Measurements from ENCODE around the gene OR5K4.
"Not testable (repeated sequence)": the region's sequence is repeated elsewhere in the genome, so short reads cannot be mapped to it uniquely, and the experiment has no call there.

OR5K4 gene

GRCh38 chr3:98367464-98368246 is 14.0 kb downstream of the OR5K4 start:
- no peaks in the 10 kb centered on the region for H4K20me1 ChIP-seq
- H3K36me3 ChIP-seq = no peaks in the 10 kb centered on the region
- no peak overlapping the region for H3K9ac ChIP-seq
- no peak overlapping the region for H3K4me3 ChIP-seq
- H3K4me2 ChIP-seq = no peak overlapping the region
- H3K9me3 ChIP-seq = no peaks in the 10 kb centered on the region
- no peak overlapping the region for H3K27ac ChIP-seq
- no peak for TF ChIP-seq Cebpa-rat (IDR thresholded peaks at IDR 0.05)
- no peaks in the 10 kb centered on the region for H3K27me3 ChIP-seq
- H3K4me1 ChIP-seq = no peaks in the 10 kb centered on the region

GRCh38 chr3:98371186-98371585 is 17.5 kb downstream of the OR5K4 start:
- H3K36me3 ChIP-seq = no peaks in the 10 kb centered on the region
- no peak overlapping the region for H3K9ac ChIP-seq
- no peaks in the 10 kb centered on the region for H3K27me3 ChIP-seq
- H3K4me2 ChIP-seq = no peak overlapping the region
- H4K20me1 ChIP-seq = no peaks in the 10 kb centered on the region
- no peak for TF ChIP-seq Cebpa-rat (IDR thresholded peaks at IDR 0.05)
- H3K27ac ChIP-seq = no peak overlapping the region
- H3K9me3 ChIP-seq = no peaks in the 10 kb centered on the region
- no peaks in the 10 kb centered on the region for H3K4me1 ChIP-seq
- H3K4me3 ChIP-seq = no peak overlapping the region

- Histone ChIP-seq H3K9me3 (no peaks in the 10 kb centered on the region), H3K4me1 (no peaks in the 10 kb centered on the region), H3K4me3 (no peak overlapping the region), H3K36me3 (no peaks in the 10 kb centered on the region), H3K9ac (no peak overlapping the region), H3K4me2 (no peak overlapping the region), H4K20me1 (no peaks in the 10 kb centered on the region), H3K27ac (no peak overlapping the region), H3K27me3 (no peaks in the 10 kb centered on the region)
- TF ChIP-seq Cebpa-rat (IDR thresholded peaks at IDR 0.05) = no peak
Measured at GRCh38 chr3:98371853-98372252, 18.2 kb downstream of the OR5K4 start.

- Histone ChIP-seq H3K27ac (no peak overlapping the region), H3K9ac (no peak overlapping the region), H3K4me3 (no peak overlapping the region), H3K4me1 (no peaks in the 10 kb centered on the region), H3K27me3 (no peaks in the 10 kb centered on the region), H3K36me3 (no peaks in the 10 kb centered on the region), H3K9me3 (no peaks in the 10 kb centered on the region), H4K20me1 (no peaks in the 10 kb centered on the region), H3K4me2 (no peak overlapping the region)
- TF ChIP-seq Cebpa-rat (IDR thresholded peaks at IDR 0.05) = no peak
Measured at GRCh38 chr3:98372445-98372844, 18.8 kb downstream of the OR5K4 start.

- H3K4me1 ChIP-seq = no peaks in the 10 kb centered on the region
- no peak overlapping the region for H3K9ac ChIP-seq
- H3K27ac ChIP-seq = no peak overlapping the region
- H3K4me3 ChIP-seq = no peak overlapping the region
- no peaks in the 10 kb centered on the region for H4K20me1 ChIP-seq
- no peak overlapping the region for H3K4me2 ChIP-seq
- H3K9me3 ChIP-seq = no peaks in the 10 kb centered on the region
- no peaks in the 10 kb centered on the region for H3K36me3 ChIP-seq
- H3K27me3 ChIP-seq = no peaks in the 10 kb centered on the region
- TF ChIP-seq Cebpa-rat (IDR thresholded peaks at IDR 0.05) = no peak
Measured at GRCh38 chr3:98376631-98377030, 23.0 kb downstream of the OR5K4 start.

- H4K20me1 ChIP-seq = no peaks in the 10 kb centered on the region
- no peak overlapping the region for H3K9ac ChIP-seq
- H3K4me1 ChIP-seq = no peaks in the 10 kb centered on the region
- no peak overlapping the region for H3K27ac ChIP-seq
- TF ChIP-seq Cebpa-rat (IDR thresholded peaks at IDR 0.05) = no peak
- H3K9me3 ChIP-seq = no peaks in the 10 kb centered on the region
- no peaks in the 10 kb centered on the region for H3K36me3 ChIP-seq
- H3K4me3 ChIP-seq = no peak overlapping the region
- no peak overlapping the region for H3K4me2 ChIP-seq
- H3K27me3 ChIP-seq = no peaks in the 10 kb centered on the region
Measured at GRCh38 chr3:98388147-98388546, 34.5 kb downstream of the OR5K4 start.

- Histone ChIP-seq H3K9me3 (no peaks in the 10 kb centered on the region), H3K27ac (no peak within 1 kb of the TSS), H3K27me3 (no peaks in the 10 kb centered on the region), H4K20me1 (no peaks in the 10 kb centered on the region), H3K4me3 (no peak within 1 kb of the TSS), H3K4me1 (no peaks in the 10 kb centered on the region), H3K4me2 (no peak within 1 kb of the TSS), H3K9ac (no peak within 1 kb of the TSS), H3K36me3 (no peaks in the 10 kb centered on the region)
- TF ChIP-seq Cebpa-rat (IDR thresholded peaks at IDR 0.05) = no peak
Measured at GRCh38 chr3:98390366-98390765, 36.7 kb downstream of the OR5K4 start, which contains the start of gene OR5K3. Gene OR5K3, plus strand, starts transcription at chr3:98390666. Its CDS starts 0 bp downstream, at chr3:98390666.

- Histone ChIP-seq H3K27ac (no peak overlapping the region), H3K9me3 (no peaks in the 10 kb centered on the region; the same call in 1 of the 2 replicates), H3K4me3 (no peak overlapping the region), H3K4me2 (no peak overlapping the region), H4K20me1 (no peaks in the 10 kb centered on the region), H3K9ac (no peak overlapping the region), H3K4me1 (peaks cover 5% of the 10 kb centered on the region), H3K27me3 (no peaks in the 10 kb centered on the region), H3K36me3 (no peaks in the 10 kb centered on the region)
- TF ChIP-seq Cebpa-rat (IDR thresholded peaks at IDR 0.05) = no peak
Measured at GRCh38 chr3:98395101-98395500, 41.4 kb downstream of the OR5K4 start.

GRCh38 chr3:98396482-98396881 is 42.8 kb downstream of the OR5K4 start:
- H3K9me3 ChIP-seq, H4K20me1 ChIP-seq, H3K4me3 ChIP-seq, H3K27ac ChIP-seq, H3K9ac ChIP-seq, H3K36me3 ChIP-seq, H3K4me1 ChIP-seq, H3K27me3 ChIP-seq: not testable (repeated sequence)
- H3K4me2 ChIP-seq = peak overlapping the region; percentile 30; the same call in 1 of the 2 replicates

- H3K4me3 ChIP-seq = no peak overlapping the region
- H4K20me1 ChIP-seq = no peaks in the 10 kb centered on the region
- peaks cover 17% of the 10 kb centered on the region for H3K9me3 ChIP-seq
- no peak overlapping the region for H3K27ac ChIP-seq
- H3K4me2 ChIP-seq = no peak overlapping the region
- H3K27me3 ChIP-seq = no peaks in the 10 kb centered on the region
- no peaks in the 10 kb centered on the region for H3K36me3 ChIP-seq
- peaks cover 5% of the 10 kb centered on the region for H3K4me1 ChIP-seq
- no peak for TF ChIP-seq Cebpa-rat (IDR thresholded peaks at IDR 0.05)
- H3K9ac ChIP-seq = no peak overlapping the region
Measured at GRCh38 chr3:98398513-98398912, 44.9 kb downstream of the OR5K4 start.
